ENCODE data around the gene ACAT1.
"Not testable (repeated sequence)": the region's sequence is repeated elsewhere in the genome, so short reads cannot be mapped to it uniquely, and the experiment has no call there.

Gene ACAT1

GRCh38 chr11:108137212-108137611, 15.8 kb downstream of the ACAT1 start:
- H3K4me3 ChIP-seq (ENCODE audit: low read length) = no peak overlapping the region
- DNase-seq (ENCODE audit: low read depth, low spot score) = no peak

DNA sequence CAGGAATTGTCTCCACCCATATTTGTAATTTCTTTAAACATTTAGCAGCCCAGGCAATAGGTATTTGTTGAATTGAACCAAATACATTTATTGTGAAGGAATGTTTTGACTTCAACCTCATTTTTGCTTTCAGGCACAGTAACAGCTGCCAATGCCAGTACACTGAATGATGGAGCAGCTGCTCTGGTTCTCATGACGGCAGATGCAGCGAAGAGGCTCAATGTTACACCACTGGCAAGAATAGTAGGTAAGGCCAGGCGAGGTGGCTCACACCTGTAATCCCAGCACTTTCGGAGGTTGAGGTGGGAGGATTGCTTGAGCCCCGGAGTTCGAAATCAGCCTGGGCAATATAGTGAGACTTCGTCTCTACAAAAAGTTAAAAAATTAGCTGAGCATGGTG, 20.9 kb downstream of the ACAT1 start:
- no peak overlapping the region for H3K4me3 ChIP-seq (ENCODE audit: low read length)
- no peak for DNase-seq (ENCODE audit: low read depth, low spot score)

DNA sequence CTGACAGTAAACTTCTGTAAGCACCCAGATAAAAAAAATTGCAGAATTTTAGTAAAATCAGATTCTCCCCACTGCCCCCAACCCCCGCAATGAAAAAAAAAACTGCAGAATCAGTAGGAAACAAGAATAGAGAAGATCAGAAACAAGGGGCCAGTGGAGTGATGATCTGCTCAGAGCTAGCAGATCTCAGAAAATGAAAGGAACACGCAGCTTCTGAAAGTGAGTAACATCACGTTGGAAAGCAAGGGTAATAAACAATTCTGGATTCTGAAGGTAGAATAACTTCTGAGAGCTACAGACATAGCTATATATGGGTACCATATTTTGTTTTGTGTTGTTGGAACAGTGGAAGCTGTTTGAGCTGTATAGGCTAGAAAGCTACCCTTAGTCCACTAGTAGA, 23.2 kb downstream of the ACAT1 start:
- DNase-seq (ENCODE audit: low read depth, low spot score) = no peak

DNA sequence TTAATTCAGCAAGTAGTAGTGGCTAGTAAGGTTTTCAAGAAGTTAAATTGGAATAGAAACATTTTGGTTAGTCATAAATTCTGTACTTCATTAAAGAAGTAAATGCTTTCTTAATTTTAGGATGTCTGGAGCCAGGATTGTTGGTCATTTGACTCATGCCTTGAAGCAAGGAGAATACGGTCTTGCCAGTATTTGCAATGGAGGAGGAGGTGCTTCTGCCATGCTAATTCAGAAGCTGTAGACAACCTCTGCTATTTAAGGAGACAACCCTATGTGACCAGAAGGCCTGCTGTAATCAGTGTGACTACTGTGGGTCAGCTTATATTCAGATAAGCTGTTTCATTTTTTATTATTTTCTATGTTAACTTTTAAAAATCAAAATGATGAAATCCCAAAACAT, 25.8 kb downstream of the ACAT1 start:
- H3K4me3 ChIP-seq (ENCODE audit: low read length) = no peak overlapping the region
- no peak for DNase-seq (ENCODE audit: low read depth, low spot score)

More for the DNA sequence above, 23.2 kb downstream of the ACAT1 start:
- no peak overlapping the region for H3K4me3 ChIP-seq (ENCODE audit: low read length)

DNA sequence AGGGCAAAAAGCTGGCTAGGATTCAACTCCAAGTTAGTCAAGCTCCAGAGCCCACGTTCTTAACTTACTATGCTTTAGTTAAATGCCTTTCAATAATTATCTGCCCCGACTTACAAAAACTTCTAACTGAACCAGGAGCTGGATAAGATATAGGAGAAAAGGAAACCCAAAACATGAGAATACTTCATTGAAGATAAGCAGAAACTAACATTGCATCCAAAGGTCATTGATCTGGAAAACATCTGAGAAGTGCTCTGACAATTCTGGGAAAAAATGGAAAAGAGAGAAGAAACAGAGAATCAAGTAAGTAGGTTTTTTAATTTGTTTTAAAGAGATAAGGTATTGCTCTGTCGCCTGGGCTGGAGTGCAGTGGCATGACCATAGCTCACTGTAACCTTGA, 27.2 kb downstream of the ACAT1 start:
- no peak overlapping the region for H3K4me3 ChIP-seq (ENCODE audit: low read length)
- no peak for DNase-seq (ENCODE audit: low read depth, low spot score)

DNA sequence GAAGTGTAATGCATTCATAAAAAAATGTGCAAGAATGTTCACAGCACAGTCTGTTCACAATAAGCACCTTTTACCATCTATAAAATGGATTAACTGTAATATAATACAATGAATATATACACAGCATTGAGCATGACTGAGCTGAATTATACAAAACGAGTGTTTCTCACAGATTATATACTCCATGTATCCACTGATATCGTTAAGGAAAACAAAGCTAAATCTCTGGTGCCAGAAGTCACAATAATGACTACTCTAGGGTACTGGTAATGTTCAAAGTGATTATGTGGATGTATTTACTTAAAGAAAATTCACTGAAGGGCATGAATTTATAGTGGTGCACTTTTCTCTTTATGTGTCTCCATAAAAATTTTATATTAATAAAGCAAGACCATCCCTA, 33.2 kb downstream of the ACAT1 start:
- no peak for DNase-seq (ENCODE audit: low read depth, low spot score)
- no peak overlapping the region for H3K4me3 ChIP-seq (ENCODE audit: low read length)

DNA sequence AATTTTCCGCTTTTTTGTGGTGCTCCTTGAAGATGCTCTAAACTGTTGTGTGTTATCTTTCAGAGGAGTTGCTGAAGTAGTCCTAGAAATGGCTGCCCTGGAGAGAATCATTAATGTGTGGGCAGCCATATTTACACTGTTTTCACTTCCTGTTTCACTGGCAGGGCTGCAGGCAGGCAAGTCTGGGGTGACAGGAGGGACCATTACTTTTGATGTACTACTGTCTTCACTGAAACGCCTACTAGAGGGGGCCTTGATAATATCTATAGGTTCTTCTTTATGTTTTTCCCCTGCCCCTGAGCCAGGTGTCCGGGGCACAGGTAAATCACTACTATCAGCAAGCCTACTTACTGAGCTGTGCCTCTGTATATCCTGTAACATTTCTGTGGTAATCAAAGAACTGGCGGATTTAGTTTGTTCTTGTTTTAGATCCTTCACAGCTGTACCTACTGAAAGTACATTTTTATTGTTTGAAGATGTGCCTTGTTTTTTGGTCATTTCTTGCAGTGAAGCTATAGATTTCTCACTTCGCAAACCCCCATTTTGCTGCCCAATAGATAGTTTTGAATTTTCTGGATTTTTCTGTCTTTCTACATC, 39.7 kb downstream of the ACAT1 start:
- DNase-seq (ENCODE audit: low read depth, low spot score) = peak; percentile 10
- H3K4me3 ChIP-seq (ENCODE audit: low read length) = no peak overlapping the region

DNA sequence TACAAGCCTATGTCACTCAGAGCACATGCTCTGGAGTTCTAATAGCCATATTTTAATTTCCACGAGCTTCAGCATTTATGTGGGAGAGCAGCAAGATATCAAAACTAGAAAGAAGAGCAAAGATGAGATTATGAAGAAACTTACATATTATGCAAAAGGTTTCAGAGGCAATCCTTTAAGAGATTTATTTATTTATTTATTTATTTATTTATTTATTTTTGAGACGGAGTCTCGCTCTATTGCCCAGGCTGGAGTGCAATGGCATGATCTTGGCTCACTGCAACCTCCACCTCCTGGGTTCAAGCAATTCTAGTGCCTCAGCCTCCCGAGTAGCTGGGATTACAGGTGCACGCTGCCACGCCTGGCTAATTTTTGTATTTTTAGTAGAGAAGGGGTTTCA, 41.5 kb downstream of the ACAT1 start:
- DNase-seq (ENCODE audit: low read depth, low spot score); H3K4me3 ChIP-seq (ENCODE audit: low read length): not testable (repeated sequence)

DNA sequence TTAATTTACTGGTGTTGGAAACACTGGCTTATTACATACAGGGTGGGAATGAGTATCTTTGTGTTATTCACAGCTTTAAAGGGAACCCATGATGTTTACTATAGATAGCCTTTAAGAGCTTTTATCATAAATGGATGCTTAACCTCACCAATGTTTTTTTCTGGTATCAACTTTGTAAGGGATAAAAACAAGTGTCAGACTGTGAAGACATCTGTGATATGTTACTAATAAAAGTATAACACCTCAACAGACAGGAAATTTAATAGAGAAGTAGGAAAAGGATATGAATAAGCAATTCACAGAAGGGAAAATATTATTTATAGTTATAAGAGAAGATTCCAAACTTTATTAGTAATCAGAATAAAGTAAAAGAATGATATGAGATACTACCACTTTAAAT, 46.3 kb downstream of the ACAT1 start:
- H3K4me3 ChIP-seq (ENCODE audit: low read length) = no peak overlapping the region
- DNase-seq (ENCODE audit: low read depth, low spot score) = no peak

DNA sequence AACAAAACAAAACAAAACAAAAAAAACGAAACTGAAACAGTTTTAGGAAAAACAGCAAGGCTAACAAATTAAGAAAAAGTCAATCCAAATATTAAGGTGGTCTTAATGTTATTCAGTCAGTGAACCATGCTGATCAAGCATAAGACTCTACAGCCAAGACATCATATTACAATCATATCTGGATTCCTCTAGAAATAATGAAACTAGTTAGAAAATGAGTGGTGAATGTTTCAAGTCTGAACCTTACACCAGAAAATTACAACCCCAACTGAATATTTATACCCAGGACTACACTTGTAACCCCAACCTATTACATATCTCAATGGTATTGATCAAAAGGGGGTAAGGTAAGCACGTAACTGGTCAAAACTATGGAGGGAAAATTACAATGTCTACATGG, 48.8 kb downstream of the ACAT1 start:
- no peak overlapping the region for H3K4me3 ChIP-seq (ENCODE audit: low read length)
- no peak for DNase-seq (ENCODE audit: low read depth, low spot score)

- no peak overlapping the region for H3K4me3 ChIP-seq (ENCODE audit: low read length)
- no peak for DNase-seq (ENCODE audit: low read depth, low spot score)
Measured at GRCh38 chr11:108177570-108177969, 56.2 kb downstream of the ACAT1 start.

- DNase-seq (ENCODE audit: low read depth, low spot score) = no peak
- H3K4me3 ChIP-seq (ENCODE audit: low read length) = no peak overlapping the region
Measured at GRCh38 chr11:108193725-108194124, 72.4 kb downstream of the ACAT1 start.

DNA sequence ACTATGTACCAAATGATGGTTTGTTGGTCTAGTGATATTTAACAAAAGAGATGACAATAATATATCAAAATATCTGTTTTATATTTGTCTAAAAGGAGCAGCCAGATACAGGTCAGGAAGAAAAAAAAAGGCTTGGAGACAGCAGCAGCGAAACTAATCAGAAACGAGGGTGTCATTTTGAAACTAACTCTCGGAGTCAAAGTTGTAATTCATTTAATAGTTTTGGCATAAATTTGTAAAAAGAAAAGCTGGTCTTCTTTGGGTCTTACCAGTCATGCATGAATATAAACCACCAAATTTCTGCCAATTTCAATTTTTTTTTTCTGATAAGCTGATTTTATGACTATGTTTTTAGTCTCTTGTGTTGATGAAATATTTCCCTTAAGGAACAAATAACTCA, 75.5 kb downstream of the ACAT1 start:
- H3K4me3 ChIP-seq (ENCODE audit: low read length) = no peak overlapping the region
- no peak for DNase-seq (ENCODE audit: low read depth, low spot score)
